Liver (tissue), 9 donors: Measurements from ENCODE around the gene PKD1. TPM values are rescaled to one million over a fixed set of nuclear protein-coding genes. Genes with fewer than 3 reads are reported as not detected.
"Not testable (repeated sequence)": the region's sequence is repeated elsewhere in the genome, so short reads cannot be mapped to it uniquely, and the experiment has no call there.

Source experiments
- DNase-seq: peaks from one replicate; pipeline ENCODE4 v3.0.0-alpha.2; 2017; ENCODE audit warnings: low spot score
- H3K27ac ChIP-seq, 2 donors: one replicate each; pipeline ENCODE4 v1.7.0; 2013; ENCODE audit warnings: inconsistent platforms in 2 of 2, low read length in 2 of 2, control low read depth in 1 of 2, low read depth in 1 of 2, mild to moderate bottlenecking in 1 of 2
- H3K27me3 ChIP-seq, 4 donors: one replicate each; pipeline versions ENCODE4 v1.6.1 to v1.7.0; 2013; ENCODE audit warnings: low read length in 3 of 4, inconsistent platforms in 1 of 4, mild to moderate bottlenecking in 1 of 4, moderate library complexity in 1 of 4; ENCODE audit not compliant: control insufficient read depth in 4 of 4, insufficient read depth in 4 of 4
- H3K36me3 ChIP-seq, 4 donors: one replicate each; pipeline versions ENCODE4 v1.6.1 to v1.7.0; 2013; ENCODE audit warnings: low read length in 3 of 4, mild to moderate bottlenecking in 3 of 4, low read depth in 1 of 4, moderate library complexity in 1 of 4; ENCODE audit not compliant: control insufficient read depth in 4 of 4, insufficient read depth in 3 of 4
- H3K4me1 ChIP-seq, 4 donors: one replicate each; pipeline versions ENCODE4 v1.6.1 to v1.7.0; 2013; ENCODE audit warnings: low read length in 3 of 4, mild to moderate bottlenecking in 3 of 4, moderate library complexity in 1 of 4; ENCODE audit not compliant: control insufficient read depth in 4 of 4, insufficient read depth in 4 of 4
- H3K4me3 ChIP-seq, 3 donors: one replicate each; pipeline versions ENCODE4 v1.6.1 to v1.7.0; 2013; ENCODE audit warnings: low read length in 3 of 3, control low read depth in 1 of 3, low read depth in 1 of 3, mild to moderate bottlenecking in 1 of 3
- H3K9ac ChIP-seq, 2 donors: one replicate each; pipeline ENCODE4 v1.7.0; 2013; ENCODE audit warnings: low read length in 2 of 2, mild to moderate bottlenecking in 2 of 2, moderate library complexity in 2 of 2, control low read depth in 1 of 2, low read depth in 1 of 2
- H3K9me3 ChIP-seq, 4 donors: one replicate each; pipeline versions ENCODE4 v1.6.1 to v1.7.0; 2013; ENCODE audit warnings: low read length in 3 of 4; ENCODE audit not compliant: control insufficient read depth in 4 of 4
- EGR1 ChIP-seq, 2 donors: IDR thresholded peaks; 2 replicates each; pipeline ENCODE4 v1.6.1; 2016 to 2018; ENCODE audit warnings: antibody characterized with exemption in 2 of 2, low read depth in 2 of 2
- GABPA ChIP-seq, 2 donors: IDR thresholded peaks in 1 of 2; conservative IDR thresholded peaks in 1 of 2; 2 replicates each; pipeline ENCODE4 v1.6.1; 2016; ENCODE audit warnings: antibody characterized with exemption in 2 of 2, mild to moderate bottlenecking in 1 of 2, moderate library complexity in 1 of 2
- HNF4A ChIP-seq, 2 donors: conservative IDR thresholded peaks; 2 replicates each; pipeline ENCODE4 v1.6.1; 2016; ENCODE audit warnings: antibody characterized with exemption in 2 of 2, mild to moderate bottlenecking in 2 of 2
- HNF4G ChIP-seq: IDR thresholded peaks from 2 replicates; pipeline ENCODE4 v1.6.1; 2016; ENCODE audit warnings: antibody characterized with exemption
- RXRA ChIP-seq, 2 donors: IDR thresholded peaks; 2 replicates each; pipeline ENCODE4 v1.6.1; 2017 to 2018; ENCODE audit warnings: antibody characterized with exemption in 2 of 2, mild to moderate bottlenecking in 1 of 2
- WGBS: extraction: QIAGEN DNeasy Blood & Tissue Kit; methylation state at CpG from one replicate; pipeline ENCODE4 v1.1.7; 2013; 5-methylcytosine and 5-hydroxymethylcytosine counted together
- polyA plus RNA-seq, 2 donors: library from polyadenylated mRNA; stranded (reverse) in 1 of 2; unstranded in 1 of 2; fragments of 200-250 nt in 1 of 2; fragments of >200 nt in 1 of 2; fragmentation: Nextera tagmentation in 1 of 2; extraction: Ambion mirVana in 1 of 2; gene quantifications; one replicate each; pipeline versions ENCODE4 v1.2.1 to v1.2.3, GENCODE V29; 2013 to 2015
- total RNA-seq, 2 donors: library from RNA; depleted of rRNA; stranded (reverse); fragments of >200 nt; gene quantifications; one replicate each; pipeline ENCODE4 v1.2.3, GENCODE V29; 2014
- donor health status: healthy.
- donor health status: healthy.
- donor health status: healthy.
- donor health status: healthy.
- donor health status: healthy.

Gene PKD1
- total and polyA plus RNA-seq, 4 donors: 8.0 to 58.4 (median 25.6) TPM

DNA sequence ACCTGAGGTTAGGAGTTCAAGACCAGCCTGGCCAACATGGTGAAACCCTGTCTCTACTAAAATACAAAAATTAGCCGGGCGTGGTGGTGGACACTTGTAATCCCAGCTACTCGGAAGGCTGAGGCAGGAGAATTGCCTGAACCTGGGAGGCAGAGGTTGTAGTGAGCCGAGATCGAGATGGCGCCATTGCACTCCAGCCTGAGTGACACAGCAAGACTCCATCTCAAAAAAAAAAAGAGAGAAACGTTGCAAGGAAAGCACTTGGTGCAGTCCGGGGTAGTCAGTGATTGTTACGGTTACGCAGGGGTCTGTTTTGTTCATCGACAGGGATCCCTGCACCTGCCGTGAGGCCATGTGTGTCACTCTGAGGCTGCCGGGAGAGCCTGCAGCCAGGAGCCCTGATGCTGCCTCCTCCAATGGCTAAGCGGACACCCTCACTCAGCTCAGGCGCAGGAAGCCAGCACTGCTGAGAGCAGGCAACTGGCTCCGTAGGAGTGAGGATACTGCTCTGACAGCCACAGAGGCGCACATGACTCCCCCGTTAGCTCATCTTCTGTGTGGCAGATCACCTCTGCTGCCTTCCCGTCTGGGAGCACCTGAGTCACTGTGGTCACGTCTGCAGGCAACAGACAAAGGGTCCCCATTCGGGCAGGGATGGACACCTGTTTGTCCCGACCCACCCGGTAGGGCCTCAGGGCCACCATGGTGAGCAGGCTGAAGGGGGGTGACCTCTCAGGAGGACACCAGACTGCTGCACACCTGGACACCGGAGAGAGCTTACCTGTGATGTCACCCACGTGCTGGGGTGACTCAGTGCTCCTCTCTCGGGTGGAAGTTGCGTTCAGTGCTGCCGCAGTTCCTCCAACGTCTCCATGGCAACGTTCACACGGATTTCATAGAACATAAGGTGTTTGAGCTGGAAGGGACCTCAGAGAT is 7.5 kb upstream of the PKD1 start:
- TF ChIP-seq HNF4G (no peak), EGR1 (IDR thresholded peaks at IDR 0.05; ENCODE audit: low read depth in 2 of 2) (no peak), HNF4A (conservative IDR thresholded peaks at IDR 0.05) (no peak), GABPA (IDR thresholded peaks at IDR 0.05 in 1 of 2, conservative IDR thresholded peaks at IDR 0.05 in 1 of 2) (no peak), RXRA (IDR thresholded peaks at IDR 0.05) (no peak)
- 86% methylated on average over 31 of the region's 31 CpGs for WGBS
- no peaks in the 10 kb centered on the region for H3K36me3 ChIP-seq
- no peaks in the 10 kb centered on the region for H3K9me3 ChIP-seq
- H3K4me3 ChIP-seq: no peak overlapping the region
- H3K4me1 ChIP-seq: peaks cover 6 to 17% (median 12%) of the 10 kb centered on the region in 4 donors
- H3K27me3 ChIP-seq: no peaks in the 10 kb centered on the region
- DNase-seq: no peak
- H3K9ac ChIP-seq: no peak overlapping the region
- H3K27ac ChIP-seq: no peak overlapping the region

DNA sequence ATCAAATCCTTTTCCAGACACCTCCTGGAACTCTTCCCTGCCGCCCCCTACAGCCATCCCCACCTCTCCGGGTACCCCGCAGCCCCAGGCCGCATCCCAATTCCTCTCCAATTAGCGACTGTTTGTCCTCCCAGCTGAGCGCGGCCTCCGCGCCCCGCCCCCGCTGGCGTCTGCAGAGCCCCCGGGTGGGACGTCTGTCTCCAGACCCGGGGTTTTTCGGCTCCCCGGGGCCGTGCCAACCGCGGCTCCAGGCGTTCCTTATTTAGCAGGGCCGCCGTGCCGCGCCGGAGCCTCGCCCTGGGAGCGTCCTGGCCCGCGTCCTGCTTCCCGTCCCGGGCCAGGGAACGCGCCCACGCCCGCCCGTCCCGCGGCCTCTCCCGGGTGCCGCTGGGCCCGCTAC is 627 bp downstream of the PKD1 start:
- peaks cover 0 to 12% (median 5%) of the 10 kb centered on the region in 4 donors for H3K4me1 ChIP-seq
- H3K9me3 ChIP-seq, DNase-seq, H3K27ac ChIP-seq, H3K9ac ChIP-seq, H3K27me3 ChIP-seq, H3K36me3 ChIP-seq: not testable (repeated sequence)
- H3K4me3 ChIP-seq: peak overlapping the region in 2 of 3 donors; percentile 28 to 56
- under 1% methylated on average over 32 of the region's 42 CpGs for WGBS

DNA sequence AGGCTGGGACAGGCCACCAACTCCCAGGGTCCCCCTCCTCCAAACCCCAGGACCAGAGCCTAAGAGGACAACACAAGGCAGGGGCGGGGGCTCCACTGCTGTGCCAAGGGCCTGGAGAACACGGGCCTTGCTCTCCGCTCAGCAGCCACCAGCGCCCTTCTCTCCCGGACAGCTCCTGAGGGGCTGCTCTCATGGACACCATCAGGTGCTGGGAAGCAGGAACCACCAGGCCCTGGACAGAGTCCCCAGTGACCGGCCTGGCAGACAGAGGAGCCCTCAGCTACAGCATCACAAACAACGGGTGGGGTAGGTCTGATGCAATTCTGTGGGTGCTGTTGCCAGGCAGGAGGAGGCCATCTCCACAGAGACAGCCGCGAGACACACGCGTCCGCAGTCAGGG is 1.9 kb downstream of the PKD1 start:
- not testable (repeated sequence) for H3K4me3 ChIP-seq, H3K9ac ChIP-seq, H3K36me3 ChIP-seq, H3K9me3 ChIP-seq, H3K27me3 ChIP-seq, H3K27ac ChIP-seq, DNase-seq
- H3K4me1 ChIP-seq: peaks cover 2 to 13% (median 5%) of the 10 kb centered on the region in 4 donors
- 54% methylated on average over 7 of the region's 12 CpGs for WGBS

DNA sequence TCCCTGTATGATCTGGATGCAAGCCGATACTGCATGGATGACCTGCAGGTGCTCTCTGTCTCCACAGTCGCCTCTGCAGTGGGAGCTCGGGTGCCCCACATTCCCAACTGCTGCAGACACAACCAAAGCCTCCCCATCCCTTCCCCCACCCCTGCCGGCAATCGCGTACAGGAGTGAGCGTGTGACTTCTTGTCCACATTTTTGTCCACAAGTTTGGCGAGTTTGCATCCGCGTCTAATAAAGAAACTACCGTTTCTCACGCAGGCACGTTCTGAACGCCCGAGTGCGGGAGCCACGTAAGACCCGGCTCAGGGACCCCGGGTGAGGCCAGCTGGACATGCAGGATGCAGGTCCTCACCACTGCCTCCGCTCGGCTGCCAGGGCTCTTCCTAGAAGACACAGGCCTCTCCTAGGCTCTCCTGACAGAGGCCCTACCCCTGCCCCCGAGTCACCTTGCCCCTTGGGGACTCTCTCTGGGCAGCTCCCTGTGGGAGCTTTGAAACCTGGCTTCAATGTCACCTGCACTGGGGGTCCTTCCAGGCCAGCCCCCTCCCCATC is 5.7 kb downstream of the PKD1 start:
- not testable (repeated sequence) for H3K36me3 ChIP-seq, H3K27me3 ChIP-seq, H3K9me3 ChIP-seq, DNase-seq, H3K9ac ChIP-seq, H3K4me3 ChIP-seq, H3K27ac ChIP-seq
- WGBS: 90% methylated on average over 22 of the region's 22 CpGs
- H3K4me1 ChIP-seq: peaks cover 13 to 39% (median 14%) of the 10 kb centered on the region in 4 donors

DNA sequence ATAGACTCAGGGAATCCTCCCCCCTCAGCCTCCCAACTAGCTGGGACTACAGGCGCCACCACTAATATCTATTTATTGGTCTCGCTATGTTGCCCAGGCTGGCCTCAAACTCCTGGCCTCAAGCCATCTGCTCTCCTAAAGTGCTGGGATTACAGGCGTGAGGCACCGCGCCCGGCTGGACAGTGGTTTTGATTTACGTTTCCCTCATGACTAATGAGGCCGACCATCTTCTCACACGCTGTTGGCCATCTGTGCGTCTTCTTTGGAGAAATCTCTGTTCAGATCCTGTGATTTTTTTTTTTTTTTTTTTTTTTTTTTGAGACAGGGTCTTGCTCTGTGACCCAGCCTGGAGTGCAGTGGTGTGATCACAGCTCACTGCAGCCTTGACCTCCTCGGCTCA is 6.4 kb downstream of the PKD1 start:
- peaks cover 13 to 40% (median 14%) of the 10 kb centered on the region in 4 donors for H3K4me1 ChIP-seq
- WGBS: 84% methylated on average over 9 of the region's 11 CpGs
- DNase-seq, H3K9me3 ChIP-seq, H3K27ac ChIP-seq, H3K4me3 ChIP-seq, H3K27me3 ChIP-seq, H3K36me3 ChIP-seq, H3K9ac ChIP-seq: not testable (repeated sequence)

DNA sequence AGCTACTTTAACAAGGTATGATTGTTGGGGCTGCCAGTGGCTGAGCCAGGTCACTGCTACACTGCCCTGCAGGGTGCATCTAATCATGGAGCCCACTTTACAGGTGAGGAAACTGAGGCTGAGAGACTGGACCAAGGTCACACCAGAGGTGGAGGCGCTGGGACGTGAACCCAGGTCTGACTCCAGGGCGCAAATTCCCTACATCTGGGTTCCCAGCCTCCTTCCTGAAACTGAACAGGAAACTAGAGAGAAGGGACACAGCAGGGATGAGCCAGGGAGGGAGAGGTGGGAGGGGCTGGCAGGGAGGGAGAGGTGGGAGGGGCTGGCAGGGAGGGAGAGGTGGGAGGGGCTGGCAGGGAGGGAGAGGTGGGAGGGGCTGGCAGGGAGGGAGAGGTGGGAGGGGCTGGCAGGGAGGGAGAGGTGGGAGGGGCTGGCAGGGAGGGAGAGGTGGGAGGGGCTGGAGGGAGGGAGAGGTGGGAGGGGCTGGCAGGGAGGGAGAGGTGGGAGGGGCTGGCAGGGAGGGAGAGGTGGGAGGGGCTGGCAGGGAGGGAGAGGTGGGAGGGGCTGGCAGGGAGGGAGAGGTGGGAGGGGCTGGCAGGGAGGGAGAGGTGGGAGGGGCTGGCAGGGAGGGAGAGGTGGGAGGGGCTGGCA is 7.9 kb downstream of the PKD1 start:
- WGBS: 20% methylated on average over 3 of the region's 3 CpGs
- H3K27me3 ChIP-seq, H3K9me3 ChIP-seq, DNase-seq, H3K9ac ChIP-seq, H3K36me3 ChIP-seq, H3K4me3 ChIP-seq: not testable (repeated sequence)
- peaks cover 11 to 36% (median 12%) of the 10 kb centered on the region in 4 donors for H3K4me1 ChIP-seq
- H3K27ac ChIP-seq: peak overlapping the region; percentile 28 to 46

DNA sequence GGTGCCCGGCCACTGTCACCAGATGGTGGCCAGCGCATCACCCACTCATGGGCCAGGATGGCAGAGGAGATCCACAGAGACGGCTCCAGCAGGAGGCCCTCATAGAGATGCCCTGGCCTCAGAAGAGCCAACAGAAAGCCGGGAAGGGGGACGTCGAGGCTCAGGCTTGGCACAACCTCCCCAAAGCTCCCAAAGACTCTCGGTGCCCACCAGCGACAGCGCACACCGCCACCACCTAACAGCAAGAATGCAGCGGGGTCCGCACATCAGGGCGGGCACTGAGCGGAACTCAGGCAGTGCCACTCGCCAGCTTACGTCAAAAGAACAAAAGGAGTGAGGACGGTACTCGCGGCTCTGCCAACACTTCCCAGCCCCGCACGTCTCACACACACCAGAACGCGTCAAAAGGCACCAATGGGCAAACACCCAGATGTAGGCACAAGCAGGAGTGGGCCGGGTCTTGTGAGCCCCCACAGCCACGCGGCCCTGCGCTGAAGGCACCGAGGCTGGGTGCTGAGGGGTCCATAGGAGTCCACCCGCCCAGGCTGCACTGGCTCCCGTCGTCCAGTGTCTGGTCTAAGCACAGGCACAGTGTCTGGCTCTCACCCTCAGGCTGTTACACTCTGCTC is 8.7 kb downstream of the PKD1 start:
- not testable (repeated sequence) for H3K27me3 ChIP-seq, H3K36me3 ChIP-seq, DNase-seq, H3K4me3 ChIP-seq, H3K9me3 ChIP-seq, H3K9ac ChIP-seq
- Histone ChIP-seq H3K4me1 (peaks cover 11 to 36% (median 12%) of the 10 kb centered on the region in 4 donors), H3K27ac (peak overlapping the region; percentile 28 to 46)
- whole genome bisulfite sequencing: 92% methylated on average over 31 of the region's 31 CpGs
